Endothelial cell of umbilical vein (primary cell): ENCODE measurements around the gene TTC23L.

ENCODE experiments used
- FOS ChIP-seq: IDR thresholded peaks from 2 replicates; pipeline ENCODE4 v1.6.1; 2011; ENCODE audit warnings: mild to moderate bottlenecking, low read length, moderate library complexity, borderline replicate concordance; ENCODE audit not compliant: insufficient read depth
- POLR2AphosphoS5 ChIP-seq: IDR thresholded peaks from 2 replicates; pipeline ENCODE4 v1.6.1; 2012; ENCODE audit warnings: low read depth, mild to moderate bottlenecking, control low read depth, low read length, moderate library complexity; ENCODE audit not compliant: insufficient read depth
- TF ChIP-seq, protein P1 (sequence below), 2 donors: IDR thresholded peaks; 1 replicate in 1 of 2; 2 replicates in 1 of 2; pipeline ENCODE4 v1.5.1; 2011; ENCODE audit warnings: low read length in 2 of 2, mild to moderate bottlenecking in 2 of 2, moderate library complexity in 2 of 2, control low read depth in 1 of 2, inconsistent platforms in 1 of 2, low read depth in 1 of 2; ENCODE audit not compliant: insufficient read depth in 1 of 2; ENCODE audit errors: extremely low read depth in 1 of 2
- TF ChIP-seq, protein P2 (sequence below): IDR thresholded peaks from 2 replicates; pipeline ENCODE4 v1.6.1; 2011; ENCODE audit not compliant: insufficient read depth, insufficient read length

DNA sequence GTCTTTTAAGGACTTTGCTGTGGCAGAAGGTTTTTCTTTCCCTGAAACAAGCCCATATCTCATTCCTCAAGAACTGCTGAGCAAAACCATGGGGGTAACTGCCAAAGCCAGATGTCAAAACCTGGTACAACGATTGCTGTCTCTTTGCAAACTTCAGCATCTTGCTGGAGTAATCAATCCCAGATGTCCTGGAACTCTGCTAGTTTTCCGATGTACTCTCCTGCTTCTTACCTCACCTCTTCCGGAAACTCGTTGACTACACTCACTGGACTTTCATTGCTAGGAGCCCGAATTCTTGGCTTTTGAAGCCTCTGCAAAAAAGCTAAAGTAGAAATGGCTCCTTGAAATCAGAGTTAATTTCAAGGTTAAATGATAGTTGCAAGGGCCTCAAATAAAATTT is 53.0 kb downstream of the TTC23L start:
- TF ChIP-seq, protein P1, sequence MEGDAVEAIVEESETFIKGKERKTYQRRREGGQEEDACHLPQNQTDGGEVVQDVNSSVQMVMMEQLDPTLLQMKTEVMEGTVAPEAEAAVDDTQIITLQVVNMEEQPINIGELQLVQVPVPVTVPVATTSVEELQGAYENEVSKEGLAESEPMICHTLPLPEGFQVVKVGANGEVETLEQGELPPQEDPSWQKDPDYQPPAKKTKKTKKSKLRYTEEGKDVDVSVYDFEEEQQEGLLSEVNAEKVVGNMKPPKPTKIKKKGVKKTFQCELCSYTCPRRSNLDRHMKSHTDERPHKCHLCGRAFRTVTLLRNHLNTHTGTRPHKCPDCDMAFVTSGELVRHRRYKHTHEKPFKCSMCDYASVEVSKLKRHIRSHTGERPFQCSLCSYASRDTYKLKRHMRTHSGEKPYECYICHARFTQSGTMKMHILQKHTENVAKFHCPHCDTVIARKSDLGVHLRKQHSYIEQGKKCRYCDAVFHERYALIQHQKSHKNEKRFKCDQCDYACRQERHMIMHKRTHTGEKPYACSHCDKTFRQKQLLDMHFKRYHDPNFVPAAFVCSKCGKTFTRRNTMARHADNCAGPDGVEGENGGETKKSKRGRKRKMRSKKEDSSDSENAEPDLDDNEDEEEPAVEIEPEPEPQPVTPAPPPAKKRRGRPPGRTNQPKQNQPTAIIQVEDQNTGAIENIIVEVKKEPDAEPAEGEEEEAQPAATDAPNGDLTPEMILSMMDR (IDR thresholded peaks at IDR 0.05; ENCODE audit: extremely low read depth in 1 of 2, insufficient read depth in 1 of 2, low read depth in 1 of 2, low read length in 2 of 2): no peak
- TF ChIP-seq POLR2AphosphoS5 (no peak), FOS (no peak)
- TF ChIP-seq, protein P2, sequence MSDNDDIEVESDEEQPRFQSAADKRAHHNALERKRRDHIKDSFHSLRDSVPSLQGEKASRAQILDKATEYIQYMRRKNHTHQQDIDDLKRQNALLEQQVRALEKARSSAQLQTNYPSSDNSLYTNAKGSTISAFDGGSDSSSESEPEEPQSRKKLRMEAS: no peak
